K562 (cell line): ENCODE measurements around the gene ITPR1. TPM values are rescaled to one million over a fixed set of nuclear protein-coding genes. Genes with fewer than 3 reads are reported as not detected.

ENCODE experiments used
- ATAC-seq: fragments of 200-7000 bp; cut with Tn5 transposase; 3 replicates; pipeline ENCODE4 v1.9.1; 2020; ENCODE audit warnings: moderate library complexity
- BruUV-seq: library from RNA; stranded (reverse); fragments of 400-500 nt; replicated peaks from 2 replicates; lab custom pipeline; 2021; lab: Mats Ljungman, UMichigan
- CTCF ChIA-PET: fragments of 300-600 bp; formaldehyde crosslinking; extraction: SDS; loops from one replicate; lab custom pipeline; 2021; ENCODE audit warnings: low intra/inter-chr PET ratio; lab: Yijun Ruan, JAX
- POLR2A ChIA-PET: fragments of 300-600, 350-650 bp; sonication (Branson Sonifier 250); formaldehyde crosslinking; extraction: SDS; loops from one replicate; lab custom pipeline; 2021; ENCODE audit warnings: antibody characterized with exemption, inconsistent platforms; lab: Yijun Ruan, JAX
- DNase-seq, 4 experiments: peaks; one replicate each; pipeline versions ENCODE4 v3.0.0 to v3.0.0-alpha.2; 2011 to 2018; ENCODE audit warnings: low spot score in 3 of 4, mixed read lengths in 3 of 4; ENCODE audit errors: extremely low read depth in 1 of 4
- FAIRE-seq: peaks from 2 replicates; lab custom pipeline; 2011; peaks lifted over from hg19 to GRCh38; lab: Jason Lieb, UNC
- H2AFZ ChIP-seq: 2 replicates; pipeline ENCODE4 v1.6.0; 2011; ENCODE audit warnings: low read depth, low read length, control low read depth, inconsistent platforms
- H3K27ac ChIP-seq: fragments of 200-600 bp; 3 replicates; pipeline ENCODE4 v1.8.0; 2011; ENCODE audit warnings: low read depth, mild to moderate bottlenecking, control low read depth, inconsistent platforms, low read length, moderate library complexity, mixed read lengths; ENCODE audit errors: extremely low read depth
- H3K27me3 ChIP-seq, 2 experiments: fragments of 300-600 bp in 1 of 2; 2 replicates in 1 of 2; 3 replicates in 1 of 2; pipeline versions ENCODE4 v1.6.0 to v1.8.0; 2011; ENCODE audit warnings: inconsistent platforms in 2 of 2, low read length in 2 of 2, mild to moderate bottlenecking in 1 of 2, mixed read lengths in 1 of 2, moderate library complexity in 1 of 2; ENCODE audit not compliant: control insufficient read depth in 2 of 2, insufficient read depth in 2 of 2
- H3K36me3 ChIP-seq: fragments of 300-600 bp; 3 replicates; pipeline ENCODE4 v1.8.0; 2011; ENCODE audit warnings: mild to moderate bottlenecking, low read length, inconsistent platforms; ENCODE audit not compliant: control insufficient read depth, insufficient read depth
- H3K4me1 ChIP-seq, 2 experiments: fragments of 200-600 bp in 1 of 2; replicated peaks in 1 of 2; 2 replicates in 1 of 2; 3 replicates in 1 of 2; pipeline versions ENCODE4 v1.5.1 to v1.8.0; 2011; ENCODE audit warnings: inconsistent platforms in 2 of 2, low read length in 2 of 2, mild to moderate bottlenecking in 1 of 2, mixed read lengths in 1 of 2, moderate library complexity in 1 of 2; ENCODE audit not compliant: control insufficient read depth in 2 of 2, insufficient read depth in 2 of 2
- H3K4me2 ChIP-seq: 2 replicates; pipeline ENCODE4 v1.6.1; 2011; ENCODE audit warnings: low read length, control low read depth, inconsistent platforms, mixed read lengths; ENCODE audit not compliant: insufficient read depth
- H3K4me3 ChIP-seq: fragments of 200-600 bp; sonication (generic), shearing (Covaris generic); 2 replicates; pipeline ENCODE4 v1.5.1; 2016; ENCODE audit warnings: control low read depth, inconsistent platforms
- H3K79me2 ChIP-seq: fragments of 200-600 bp; 3 replicates; pipeline ENCODE4 v1.8.0; 2011; ENCODE audit warnings: low read length, inconsistent platforms; ENCODE audit not compliant: control insufficient read depth, insufficient read depth
- H3K9ac ChIP-seq, 2 experiments: 2 replicates each; pipeline versions ENCODE4 v1.6.0 to v1.6.1; 2011; ENCODE audit warnings: low read depth in 2 of 2, low read length in 2 of 2, control low read depth in 1 of 2, inconsistent platforms in 1 of 2, mild to moderate bottlenecking in 1 of 2, mixed read lengths in 1 of 2; ENCODE audit not compliant: insufficient read depth in 1 of 2
- H3K9me1 ChIP-seq: one replicate; pipeline ENCODE4 v1.6.0; 2011; ENCODE audit warnings: inconsistent platforms, mild to moderate bottlenecking, low read length, moderate library complexity; ENCODE audit not compliant: control insufficient read depth, insufficient read depth
- H3K9me3 ChIP-seq: replicated peaks from 2 replicates; pipeline ENCODE4 v1.5.1; 2011; ENCODE audit warnings: low read depth, low read length, inconsistent platforms; ENCODE audit not compliant: control insufficient read depth, insufficient read depth
- H4K20me1 ChIP-seq: replicated peaks from 2 replicates; pipeline ENCODE4 v1.6.1; 2011; ENCODE audit warnings: low read length, inconsistent platforms, mixed read lengths; ENCODE audit not compliant: control insufficient read depth, insufficient read depth
- ATF2 ChIP-seq: sonication (generic); formaldehyde crosslinking; IDR thresholded peaks from 2 replicates; pipeline ENCODE4 v1.8.1; 2022; ENCODE audit warnings: missing genetic modification reagents
- ETV6 ChIP-seq, 3 experiments: fragments of 150-350 bp in 1 of 3; sonication (generic) in 1 of 3; formaldehyde crosslinking in 1 of 3; IDR thresholded peaks; 2 replicates each; pipeline versions ENCODE4 v1.6.1 to v1.8.0; 2014 to 2022; ENCODE audit warnings: borderline replicate concordance in 2 of 3, low read depth in 2 of 3, antibody characterized with exemption in 1 of 3, low read length in 1 of 3, mild to moderate bottlenecking in 1 of 3, missing genetic modification reagents in 1 of 3
- FOSL1 ChIP-seq: fragments of 200-800 bp; sonication (Bioruptor generic); conservative IDR thresholded peaks from 2 replicates; pipeline ENCODE4 v1.6.1; 2016; ENCODE audit warnings: missing genetic modification characterization, missing compliant biosample characterization
- GABPB1 ChIP-seq: sonication (generic); formaldehyde crosslinking; IDR thresholded peaks from 2 replicates; pipeline ENCODE4 v1.8.0; 2022; ENCODE audit warnings: mild to moderate bottlenecking, missing genetic modification reagents
- PREB ChIP-seq: sonication (generic); formaldehyde crosslinking; IDR thresholded peaks from 2 replicates; pipeline ENCODE4 v1.8.1; 2023; ENCODE audit warnings: mild to moderate bottlenecking, missing genetic modification reagents
- SFPQ ChIP-seq: fragments of 200-400 bp; formaldehyde crosslinking; IDR thresholded peaks from 2 replicates; pipeline ENCODE4 v1.6.1; 2017; ENCODE audit warnings: mild to moderate bottlenecking, low read depth, low read length, moderate library complexity
- WGBS: fragments of 100-300 bp; shearing (Covaris generic); methylation state at CpG from one replicate; pipeline ENCODE4 v1.1.6; 2016; ENCODE audit warnings: low coverage, mixed read lengths; ENCODE audit not compliant: insufficient coverage; ENCODE audit errors: missing lambda C conversion rate; 5-methylcytosine and 5-hydroxymethylcytosine counted together
- in situ Hi-C: fragments of 300-500 bp; cut with MboI; formaldehyde crosslinking; loops from 4 replicates; pipeline ENCODE4 v1.15.0; 2018; ENCODE audit warnings: inconsistent platforms, mixed read lengths
- intact Hi-C: fragments of 100-400 bp; cut with micrococcal nuclease; formaldehyde crosslinking; loops from 2 replicates; pipeline ENCODE4 v1.14.2; 2022
- polyA plus RNA-seq, 8 experiments: library from polyadenylated mRNA; depleted of rRNA in 4 of 8; stranded (reverse) in 5 of 8; unstranded in 3 of 8; fragments of >200 nt; fragmentation: Nextera tagmentation in 2 of 8; fragmentation: Illumina TruSeq in 1 of 8; extraction: Ambion mirVana in 2 of 8; extraction: Trizol in 1 of 8; gene quantifications; 2 replicates each; pipeline versions ENCODE4 v1.2.1 to v1.2.3, GENCODE V29; 2011 to 2014; ENCODE audit warnings: inconsistent platforms in 1 of 8, missing spikeins in 1 of 8
- total RNA-seq, 7 experiments: library from RNA; depleted of rRNA in 6 of 7; stranded (reverse); fragments of >200 nt in 6 of 7; fragmentation: Illumina TruSeq in 2 of 7; extraction: Trizol in 2 of 7; gene quantifications; 2 replicates each; pipeline versions ENCODE4 v1.2.1 to v1.2.3, GENCODE V29; 2011 to 2021; ENCODE audit warnings: low replicate concordance in 1 of 7

The ITPR1 gene
- total and polyA plus RNA-seq, 9 of the 15 experiments (the other 6 are each of a cell fraction or from before 2014, with no cell fraction given): 22.4 to 40.0 (median 27.4) TPM

GRCh38 chr3:4711680-4711992 lies 218.5 kb downstream of the ITPR1 start:
- ChIA-PET CTCF (interaction anchor here (0.5 to 2.7 kb wide), 9 partner anchors 9 to 349 kb away, joined by 3 to 23 read pairs (median 4); partner anchors contain the start of gene BHLHE40), POLR2A (interaction anchor here (0.8 to 5.0 kb wide), 11 partner anchors 9 to 586 kb away, joined by 3 to 36 read pairs (median 4); partner anchors contain the start of gene BHLHE40)
- H3K27me3 ChIP-seq: no peaks in the 10 kb centered on the region
- FAIRE-seq (no peak), DNase-seq (no peak), ATAC-seq (peak; percentile 37)
- TF ChIP-seq SFPQ (no peak), GABPB1 (CRISPR knock-in tag) (0 out of 2 replicates have a peak, but pooled peaks have one; percentile 14), ETV6 (IDR thresholded peaks at IDR 0.05; ENCODE audit: borderline replicate concordance in 1 of 2, low read depth in 2 of 2, low read length in 1 of 2) (0 out of 4 replicates have a peak, but pooled peaks of 1 of the 2 experiments have one; percentile 2), ETV6 (CRISPR knock-in tag; IDR thresholded peaks at IDR 0.05; ENCODE audit: borderline replicate concordance) (no peak), PREB (peak; percentile 55; the same call in 1 of the 2 replicates), ATF2 (CRISPR knock-in tag) (no peak), FOSL1 (tag) (peak; percentile 29; the same call in 1 of the 2 replicates)
- H4K20me1 ChIP-seq: no peaks in the 10 kb centered on the region
- no peak overlapping the region for H3K27ac ChIP-seq
- in situ Hi-C loops: no loop called here
- no peak overlapping the region for H3K4me2 ChIP-seq
- H3K9me1 ChIP-seq: no peaks in the 10 kb centered on the region
- H3K4me1 ChIP-seq: no peaks in the 10 kb centered on the region; a peak in 1 of 5 replicates
- H2AFZ ChIP-seq: no peak overlapping the region
- intact Hi-C loops: loop anchor here (5.0 to 10.0 kb wide), 4 partner anchors 54 to 513 kb away; partner anchors contain the start of gene EDEM1
- H3K9me3 ChIP-seq: no peaks in the 10 kb centered on the region
- peaks cover 8% of the 10 kb centered on the region; the same call in 2 of the 3 replicates for H3K36me3 ChIP-seq
- no peak overlapping the region for H3K4me3 ChIP-seq
- H3K9ac ChIP-seq: no peak overlapping the region
- 0% methylated on average over 1 of the region's 1 CpG for WGBS
- no TSS peak for BruUV-seq
- H3K79me2 ChIP-seq: no peaks in the 10 kb centered on the region
